HG03135 (cell line): ENCODE measurements around the gene TMEM106C.
A peak's percentile ranks its signal among the peaks of the same experiment; 100 is the strongest.
"Not testable (repeated sequence)": the region's sequence is repeated elsewhere in the genome, so short reads cannot be mapped to it uniquely, and the experiment has no call there.

ENCODE experiments used
- ATAC-seq: cut with Tn5 transposase; IDR thresholded peaks from one replicate; pipeline ENCODE4 v1.9.1; 2021; ENCODE audit warnings: mild to moderate bottlenecking, moderate library complexity; ENCODE audit not compliant: unreplicated experiment

Gene TMEM106C

DNA sequence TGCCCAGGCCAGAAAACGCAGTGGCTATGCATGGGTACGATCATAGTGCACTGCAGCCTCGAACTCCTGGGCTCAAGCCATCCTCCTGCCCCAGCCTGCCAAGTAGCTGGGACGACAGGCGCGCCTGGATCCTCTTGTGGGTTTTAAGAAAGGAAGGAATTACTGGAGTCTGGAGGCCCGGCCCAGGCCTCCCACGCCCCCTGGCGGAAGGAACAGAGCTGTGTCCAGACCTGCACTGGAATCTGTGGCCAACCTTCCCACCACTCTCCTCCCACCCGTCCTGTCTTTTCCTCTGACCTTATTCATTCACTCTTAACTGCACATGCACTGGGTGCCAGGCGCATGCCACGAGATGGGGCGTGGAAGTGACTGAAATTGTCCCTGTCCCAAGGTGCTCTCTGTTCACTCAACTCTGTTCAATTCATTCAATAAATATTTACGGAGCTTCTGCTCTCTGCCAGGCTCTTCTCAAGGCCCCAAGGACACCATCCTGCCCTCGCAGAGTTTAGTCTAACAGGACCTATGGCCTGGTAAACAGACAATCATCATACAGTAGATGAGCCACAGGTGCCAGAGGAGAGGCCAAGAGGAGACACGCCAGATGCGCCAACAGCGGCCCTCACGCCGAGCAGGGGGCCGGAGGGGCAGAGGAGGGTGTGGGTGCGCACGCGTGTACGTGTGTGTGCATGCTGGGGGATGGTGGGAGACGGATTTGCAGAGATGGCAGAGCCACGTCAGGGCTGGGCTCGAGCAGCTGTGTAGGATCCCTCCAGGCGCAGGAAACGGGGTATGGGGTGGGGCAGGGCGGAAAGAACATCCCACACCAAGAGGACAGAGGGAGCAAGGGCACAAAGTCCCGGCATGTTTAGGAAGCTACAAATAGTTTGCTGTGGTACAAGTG is 13.7 kb upstream of the TMEM106C start:
- no peak for ATAC-seq

- ATAC-seq = no peak
These were observed 12.4 kb upstream of the TMEM106C start for GRCh38 chr12:47950856-47951468.

DNA sequence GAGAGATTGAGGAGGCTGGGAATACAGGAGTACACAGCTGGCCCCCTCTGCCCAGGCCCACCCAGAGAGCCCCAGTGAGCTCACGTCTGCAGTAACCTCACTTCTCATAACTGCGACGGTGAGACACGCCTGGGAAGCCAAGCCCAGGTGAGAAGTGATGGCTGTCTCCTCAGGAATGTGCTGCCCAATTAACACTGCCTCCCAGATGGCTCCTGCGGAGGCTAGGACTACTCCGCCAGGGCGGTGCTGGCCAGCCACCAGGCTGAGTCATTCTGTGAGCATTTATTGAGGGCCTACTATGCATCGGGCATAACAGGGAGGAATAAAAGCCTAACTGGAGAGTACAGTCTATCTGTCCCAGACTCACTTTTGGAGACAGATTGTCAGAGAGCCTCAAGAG is 9.3 kb upstream of the TMEM106C start:
- ATAC-seq = no peak

DNA sequence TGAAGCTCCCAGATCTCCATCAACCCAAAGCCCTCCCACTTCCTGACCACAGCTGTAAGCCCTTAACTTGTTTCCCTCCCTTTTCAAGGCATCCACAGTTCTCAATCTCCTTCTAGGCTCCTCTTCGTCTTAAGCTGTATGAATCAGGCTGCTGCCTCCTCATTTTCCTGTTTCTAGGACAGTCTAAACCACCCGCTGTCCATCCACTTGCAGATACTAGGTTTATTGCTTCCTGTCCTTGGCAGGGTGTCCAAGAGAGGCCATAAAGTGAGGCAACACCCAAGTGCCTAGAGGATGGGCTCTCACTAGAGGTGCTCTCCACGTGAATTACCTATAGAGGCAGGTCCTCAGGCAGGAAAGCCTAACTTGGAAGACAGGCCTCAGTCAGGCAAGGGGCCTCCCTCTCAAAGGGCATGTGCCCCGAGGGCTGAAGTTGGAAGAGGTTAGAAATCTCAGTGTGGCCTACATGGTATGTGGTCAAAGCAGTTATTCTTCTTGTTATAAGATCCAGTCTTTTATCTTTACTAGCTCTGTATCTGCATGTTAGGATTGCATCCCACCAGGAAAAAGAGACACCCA is 8.8 kb upstream of the TMEM106C start:
- no peak for ATAC-seq

- ATAC-seq = no peak
These were observed 8.3 kb upstream of the TMEM106C start for GRCh38 chr12:47955059-47955458.

- not testable (repeated sequence) for ATAC-seq
These were observed 5.7 kb upstream of the TMEM106C start for GRCh38 chr12:47957671-47958070.

DNA sequence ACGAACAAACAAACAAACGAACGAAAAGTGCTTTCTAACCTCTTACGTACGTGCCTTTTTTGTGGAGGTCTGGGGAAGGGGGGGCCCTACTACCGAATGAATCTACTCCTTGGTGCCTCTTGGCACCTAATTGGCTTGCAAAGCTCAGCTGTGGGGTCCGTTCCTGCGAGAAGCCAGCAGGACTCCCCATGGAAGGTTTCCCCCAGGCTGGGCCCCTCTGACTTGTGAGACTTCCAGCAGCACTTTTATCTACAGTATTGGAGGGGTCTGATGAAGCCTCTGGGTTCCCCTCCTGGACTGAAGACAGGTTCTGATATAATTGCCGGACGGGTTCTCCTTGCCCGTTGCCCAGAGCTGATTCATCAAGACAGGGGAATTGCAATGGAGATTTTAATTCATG is 1.2 kb upstream of the TMEM106C start:
- ATAC-seq = no peak

GRCh38 chr12:47964106-47964728 is 821 bp downstream of the TMEM106C start:
- ATAC-seq = peak; percentile 13

DNA sequence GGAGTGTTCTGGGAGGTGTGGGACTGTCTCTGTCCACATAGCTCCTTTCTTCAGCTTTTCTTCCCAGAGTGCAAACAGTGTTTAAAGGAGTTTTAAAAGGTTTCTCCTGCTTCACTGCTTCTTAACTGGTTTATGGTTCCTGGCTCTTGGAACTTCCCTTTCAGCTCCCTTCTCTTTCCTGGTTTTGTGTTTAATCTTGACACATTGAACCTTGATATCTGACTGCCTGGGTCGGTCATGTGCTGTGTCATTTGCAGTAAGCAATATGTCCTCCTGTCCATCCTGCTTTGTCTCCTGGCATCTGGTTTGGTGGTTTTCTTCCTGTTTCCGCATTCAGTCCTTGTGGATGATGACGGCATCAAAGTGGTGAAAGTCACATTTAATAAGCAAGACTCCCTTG is 2.2 kb downstream of the TMEM106C start:
- ATAC-seq = no peak

DNA sequence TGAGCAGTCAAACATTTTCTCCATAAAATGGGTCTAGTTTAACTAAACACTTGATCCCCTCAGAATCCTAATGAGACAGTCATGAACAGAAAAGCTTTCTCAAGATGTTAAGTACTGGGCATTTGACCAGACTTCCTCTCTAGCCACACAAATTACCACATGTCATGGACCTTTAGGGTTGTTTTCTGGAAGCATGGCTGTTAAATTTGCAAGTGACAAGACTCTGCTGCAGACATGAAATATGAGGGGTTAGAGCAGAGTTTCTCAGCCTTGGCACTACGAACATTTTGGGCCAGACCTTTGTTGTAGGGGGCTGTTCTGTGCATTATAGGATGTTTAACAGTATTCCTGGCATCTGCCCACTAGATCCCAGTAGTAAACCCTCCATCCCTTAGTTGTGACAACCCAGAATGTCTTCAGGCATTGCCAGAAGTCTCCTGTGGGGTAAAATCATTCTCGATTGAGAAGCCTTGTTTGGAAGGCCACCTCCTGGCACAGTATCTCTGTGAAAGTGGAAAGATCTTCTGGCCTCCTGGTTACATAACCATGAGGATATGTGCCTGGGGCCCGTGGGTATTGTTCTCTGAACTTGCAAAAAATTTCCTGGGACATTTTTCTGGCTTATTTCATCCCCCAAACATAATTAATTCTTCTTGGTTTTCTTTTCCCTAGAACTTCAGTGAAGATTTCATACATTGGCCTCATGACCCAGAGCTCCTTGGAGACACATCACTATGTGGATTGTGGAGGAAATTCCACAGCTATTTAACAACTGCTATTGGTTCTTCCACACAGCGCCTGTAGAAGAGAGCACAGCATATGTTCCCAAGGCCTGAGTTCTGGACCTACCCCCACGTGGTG is 4.3 kb downstream of the TMEM106C start:
- ATAC-seq = no peak

DNA sequence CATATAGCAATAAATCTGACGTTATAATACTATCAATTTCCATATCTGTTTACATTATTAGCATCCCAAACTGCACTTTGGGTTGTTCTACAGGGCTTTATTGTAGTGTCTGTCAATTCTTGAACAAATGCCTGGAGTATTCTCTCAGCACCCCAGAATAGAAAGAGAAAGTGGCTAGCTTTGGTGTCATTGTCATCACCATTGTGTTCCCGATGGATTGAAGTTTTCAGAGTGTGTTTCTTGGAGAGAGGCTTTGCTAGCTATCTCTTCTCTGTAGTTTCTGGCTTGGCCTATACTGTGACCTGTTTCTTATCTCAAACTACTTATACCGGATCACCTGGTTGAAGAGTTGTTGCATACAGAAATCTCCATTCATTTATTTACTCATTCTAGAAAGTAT is 6.4 kb downstream of the TMEM106C start:
- no peak for ATAC-seq

DNA sequence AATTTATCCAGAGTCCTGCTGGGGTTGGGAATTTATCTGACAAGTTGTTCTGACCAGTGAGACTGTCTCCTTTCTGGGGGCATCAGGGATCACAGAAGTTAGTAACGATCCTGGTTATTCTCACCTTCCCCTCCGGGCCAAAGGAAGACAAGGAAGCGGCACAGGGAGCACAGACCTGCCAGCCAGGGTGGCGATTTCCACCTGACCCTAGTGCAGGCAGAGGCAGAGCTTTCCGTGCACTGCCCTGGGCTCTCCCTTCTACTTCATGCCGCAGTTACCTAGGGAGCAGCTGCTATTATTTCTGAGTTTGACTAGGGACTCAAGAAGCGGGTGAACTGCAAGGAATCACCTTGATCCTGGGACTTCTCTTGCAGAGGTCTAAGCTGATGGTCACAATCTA is 7.4 kb downstream of the TMEM106C start:
- ATAC-seq = no peak

- no peak for ATAC-seq
These were observed 9.5 kb downstream of the TMEM106C start for GRCh38 chr12:47972895-47973294.

GRCh38 chr12:47973870-47974269 is 10.5 kb downstream of the TMEM106C start:
- no peak for ATAC-seq

DNA sequence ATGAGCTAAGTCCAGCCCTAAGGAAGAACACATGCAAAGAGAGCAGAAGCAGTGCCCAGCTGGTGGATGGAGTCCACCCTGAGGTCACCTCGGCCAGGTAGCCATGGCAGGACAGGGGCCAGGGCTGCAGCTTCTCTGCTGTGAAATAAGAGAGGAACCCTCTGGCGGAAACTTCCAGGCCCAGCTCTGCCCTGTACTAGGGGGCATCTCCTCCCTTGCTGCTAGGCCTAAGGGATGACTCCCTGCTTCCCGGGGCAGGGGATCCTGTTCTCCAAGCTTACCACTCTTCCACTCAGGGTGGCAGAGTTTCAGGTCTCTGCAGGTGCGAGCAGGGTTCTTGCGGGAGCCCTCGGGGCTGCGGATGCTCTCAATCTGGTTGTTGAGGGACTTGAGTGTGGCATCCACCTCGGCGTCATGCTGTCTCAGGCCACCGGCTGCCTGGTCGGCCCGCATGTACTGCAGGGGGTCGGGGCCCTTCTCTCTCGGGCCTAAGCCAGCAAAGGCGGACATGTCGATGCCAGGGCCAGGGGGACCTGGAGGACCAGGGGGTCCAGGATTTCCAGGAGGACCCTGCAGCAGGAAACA is 11.7 kb downstream of the TMEM106C start:
- ATAC-seq = no peak

GRCh38 chr12:47975816-47976215 is 12.4 kb downstream of the TMEM106C start:
- no peak for ATAC-seq

DNA sequence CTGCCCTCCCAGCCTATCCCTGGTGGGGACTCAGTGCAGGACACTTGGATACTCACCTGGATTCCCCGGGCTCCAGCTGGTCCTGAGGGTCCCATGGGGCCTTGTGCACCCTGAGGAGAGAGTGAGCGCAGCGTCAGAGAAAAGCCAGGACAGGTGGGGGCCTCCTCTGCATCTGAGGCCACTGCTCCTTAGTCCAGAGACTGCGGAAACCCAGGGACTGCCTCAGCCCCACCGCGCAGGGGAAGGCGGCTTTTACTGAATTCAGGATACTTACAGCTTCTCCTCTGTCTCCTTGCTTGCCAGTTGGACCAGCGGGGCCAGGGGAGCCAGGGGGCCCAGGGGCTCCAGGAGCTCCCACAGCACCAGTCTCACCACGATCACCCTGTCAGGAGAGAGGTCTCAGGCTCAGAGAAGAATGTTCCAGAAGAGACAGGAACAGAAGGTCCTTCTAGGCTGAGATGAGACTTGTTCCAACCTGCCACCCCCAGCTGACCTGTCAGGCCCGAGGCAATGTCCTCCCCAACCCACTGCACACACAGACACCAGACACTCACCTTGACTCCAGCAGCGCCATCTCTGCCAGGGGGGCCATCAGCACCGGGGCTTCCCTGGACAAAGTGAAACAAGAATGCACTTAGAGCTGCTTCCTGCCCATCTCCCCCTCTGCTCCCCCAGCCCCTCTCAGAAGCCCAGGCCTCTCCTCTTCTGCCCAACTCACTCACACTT is 13.8 kb downstream of the TMEM106C start:
- ATAC-seq = no peak

- no peak for ATAC-seq
These were observed 14.6 kb downstream of the TMEM106C start for GRCh38 chr12:47977772-47978597.

DNA sequence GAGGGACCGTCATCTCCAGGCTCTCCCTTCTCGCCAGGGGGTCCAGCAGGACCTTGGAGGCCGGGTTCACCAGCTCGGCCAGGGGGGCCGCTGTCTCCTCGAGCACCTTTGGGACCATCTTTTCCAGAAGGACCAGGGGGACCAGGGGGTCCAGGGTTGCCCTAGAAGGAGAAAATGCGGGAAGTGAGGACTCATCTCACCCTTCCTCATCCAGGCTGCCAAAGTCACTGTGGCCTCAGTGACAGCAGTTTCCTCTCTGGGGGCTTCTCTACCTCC is 15.1 kb downstream of the TMEM106C start:
- no peak for ATAC-seq
